Stomach (tissue), 9 donors: ENCODE data around the gene SMCO4. TPM values are rescaled to one million over a fixed set of nuclear protein-coding genes. Genes with fewer than 3 reads are reported as not detected.
A peak's percentile ranks its signal among the peaks of the same experiment; 100 is the strongest.
"Not testable (repeated sequence)": the region's sequence is repeated elsewhere in the genome, so short reads cannot be mapped to it uniquely, and the experiment has no call there.

Experiments used
- DNase-seq, 2 donors: peaks; one replicate each; pipeline versions ENCODE4 v3.0.0 to v3.0.0-alpha.2; 2013 to 2019
- H3K27ac ChIP-seq, 5 donors: fragments of 200-600 bp in 4 of 5; sonication (generic) in 4 of 5; one replicate each; pipeline ENCODE4 v1.5.1; 2013 to 2019; ENCODE audit warnings: mild to moderate bottlenecking in 1 of 5, moderate library complexity in 1 of 5
- H3K27me3 ChIP-seq, 3 donors: fragments of 200-600 bp; sonication (generic); one replicate each; pipeline ENCODE4 v1.5.1; 2017 to 2019; ENCODE audit warnings: mixed run types in 1 of 3
- H3K36me3 ChIP-seq, 4 donors: fragments of 200-600 bp; sonication (generic); 1 replicate in 3 of 4; 2 replicates in 1 of 4; pipeline ENCODE4 v1.5.1; 2016 to 2019
- H3K4me1 ChIP-seq, 4 donors: fragments of 200-600 bp; sonication (generic); one replicate each; pipeline ENCODE4 v1.5.1; 2016 to 2019
- H3K4me3 ChIP-seq, 4 donors: fragments of 200-600 bp; sonication (generic) in 3 of 4; one replicate each; pipeline ENCODE4 v1.5.1; 2016 to 2019; ENCODE audit warnings: mild to moderate bottlenecking in 1 of 4
- H3K9me3 ChIP-seq, 4 donors: fragments of 200-600 bp; sonication (generic); one replicate each; pipeline ENCODE4 v1.5.1; 2016 to 2019
- EP300 ChIP-seq: sonication (generic); formaldehyde crosslinking; IDR thresholded peaks from one replicate; pipeline ENCODE4 v1.6.1; 2017; ENCODE audit warnings: antibody characterized with exemption
- POLR2A ChIP-seq, 4 donors: fragments of 450-650 bp; IDR thresholded peaks; one replicate each; pipeline ENCODE4 v1.6.1; 2016; ENCODE audit warnings: antibody characterized with exemption in 4 of 4, control low read depth in 2 of 4, mild to moderate bottlenecking in 1 of 4, moderate library complexity in 1 of 4
- POLR2AphosphoS5 ChIP-seq, 3 donors: sonication (generic); formaldehyde crosslinking; IDR thresholded peaks; one replicate each; pipeline ENCODE4 v1.6.1; 2016; ENCODE audit warnings: antibody characterized with exemption in 3 of 3
- WGBS, 5 donors: extraction: QIAGEN DNeasy Blood & Tissue Kit in 3 of 5; methylation state at CpG; one replicate each; pipeline versions ENCODE4 v1.1.5 to v1.1.7; 2013 to 2018; 5-methylcytosine and 5-hydroxymethylcytosine counted together
- intact Hi-C: fragments of 100-400 bp; cut with DNase I; formaldehyde crosslinking; loops from one replicate; pipeline ENCODE4 v1.15.1; 2023; ENCODE audit warnings: low total_unique reads
- polyA plus RNA-seq, 3 donors: library from polyadenylated mRNA; stranded (reverse); fragments of 200-250 nt; gene quantifications; one replicate each; pipeline ENCODE4 v1.2.3, GENCODE V29; 2013
- small RNA-seq, 4 donors: library from RNA; depleted of rRNA; stranded (forward); fragments of <200 nt; gene quantifications; one replicate each; pipeline ENCODE3, GENCODE V24; 2016
- total RNA-seq, 5 donors: library from RNA; depleted of rRNA; stranded (reverse); fragments of >200 nt; gene quantifications; one replicate each; pipeline versions ENCODE4 v1.1.0 to v1.2.3, GENCODE V29; 2014 to 2016
- TF ChIP-seq, protein P1 (sequence below), 7 experiments: fragments of 450-650 bp in 4 of 7; fragments of 200-600 bp in 3 of 7; sonication (generic) in 3 of 7; IDR thresholded peaks; one replicate each; pipeline ENCODE4 v1.5.1; 2016 to 2019; ENCODE audit warnings: antibody characterized with exemption in 7 of 7, control low read depth in 2 of 7, mild to moderate bottlenecking in 1 of 7
- donor health status: healthy with polysubstance abuse.
- donor health status: Bipolar disorder and iron deficiency.
- donor health status: healthy.

Gene SMCO4
- total and polyA plus RNA-seq, 8 donors, result 2.9 to 306 (median 25.1) TPM; not detected in 1

DNA sequence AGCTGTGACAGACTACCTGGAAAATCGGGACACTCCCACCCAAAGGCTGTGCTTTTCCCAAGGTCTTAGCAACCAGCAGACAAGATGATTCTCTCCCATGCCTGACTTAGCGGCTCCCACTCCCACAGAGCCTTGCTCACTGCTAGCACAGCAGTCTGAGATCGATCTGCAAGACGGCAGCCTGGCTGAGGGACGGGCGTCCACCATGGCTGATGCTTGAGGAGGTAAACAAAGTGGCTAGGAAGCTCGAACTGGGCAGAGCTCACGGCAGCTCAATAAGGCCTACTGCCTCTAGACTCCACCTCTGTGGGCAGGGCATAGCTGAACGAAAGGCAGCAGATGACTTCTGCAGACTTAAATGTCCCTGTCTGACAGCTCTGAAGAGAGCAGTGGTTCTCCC, 84.9 kb downstream of the SMCO4 start:
- WGBS, 5 donors, result 81 to 93% (median 88%) methylated on average over 8 to 9 of the region's 9 CpGs
- H3K36me3 ChIP-seq, result no peaks in the 10 kb centered on the region
- no peak overlapping the region for H3K27ac ChIP-seq
- intact Hi-C loops, result no loop called here
- no peaks in the 10 kb centered on the region for H3K4me1 ChIP-seq
- DNase-seq, result no peak
- no peaks in the 10 kb centered on the region for H3K9me3 ChIP-seq
- H3K27me3 ChIP-seq, result no peaks in the 10 kb centered on the region
- no peak overlapping the region for H3K4me3 ChIP-seq
- TF ChIP-seq EP300 (no peak), POLR2AphosphoS5 (IDR thresholded peaks at IDR 0.05) (no peak), POLR2A (IDR thresholded peaks at IDR 0.05) (no peak)
- TF ChIP-seq, protein P1, sequence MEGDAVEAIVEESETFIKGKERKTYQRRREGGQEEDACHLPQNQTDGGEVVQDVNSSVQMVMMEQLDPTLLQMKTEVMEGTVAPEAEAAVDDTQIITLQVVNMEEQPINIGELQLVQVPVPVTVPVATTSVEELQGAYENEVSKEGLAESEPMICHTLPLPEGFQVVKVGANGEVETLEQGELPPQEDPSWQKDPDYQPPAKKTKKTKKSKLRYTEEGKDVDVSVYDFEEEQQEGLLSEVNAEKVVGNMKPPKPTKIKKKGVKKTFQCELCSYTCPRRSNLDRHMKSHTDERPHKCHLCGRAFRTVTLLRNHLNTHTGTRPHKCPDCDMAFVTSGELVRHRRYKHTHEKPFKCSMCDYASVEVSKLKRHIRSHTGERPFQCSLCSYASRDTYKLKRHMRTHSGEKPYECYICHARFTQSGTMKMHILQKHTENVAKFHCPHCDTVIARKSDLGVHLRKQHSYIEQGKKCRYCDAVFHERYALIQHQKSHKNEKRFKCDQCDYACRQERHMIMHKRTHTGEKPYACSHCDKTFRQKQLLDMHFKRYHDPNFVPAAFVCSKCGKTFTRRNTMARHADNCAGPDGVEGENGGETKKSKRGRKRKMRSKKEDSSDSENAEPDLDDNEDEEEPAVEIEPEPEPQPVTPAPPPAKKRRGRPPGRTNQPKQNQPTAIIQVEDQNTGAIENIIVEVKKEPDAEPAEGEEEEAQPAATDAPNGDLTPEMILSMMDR (IDR thresholded peaks at IDR 0.05), result no peak

GRCh38 chr11:93444617-93445073, 98.5 kb downstream of the SMCO4 start:
- no peaks in the 10 kb centered on the region for H3K9me3 ChIP-seq
- no peaks in the 10 kb centered on the region for H3K4me1 ChIP-seq
- H3K27ac ChIP-seq, result no peak overlapping the region
- no peak for TF ChIP-seq EP300
- no peak for TF ChIP-seq POLR2A (IDR thresholded peaks at IDR 0.05)
- TF ChIP-seq, protein P1 (IDR thresholded peaks at IDR 0.05), result no peak
- TF ChIP-seq POLR2AphosphoS5 (IDR thresholded peaks at IDR 0.05), result no peak
- H3K36me3 ChIP-seq, result no peaks in the 10 kb centered on the region
- peak in 1 of 2 donors; percentile 79 for DNase-seq
- WGBS, 5 donors, result 49 to 73% (median 56%) methylated on average over 8 of the region's 8 CpGs
- intact Hi-C loops, result no loop called here
- H3K27me3 ChIP-seq, result no peaks in the 10 kb centered on the region
- no peak overlapping the region for H3K4me3 ChIP-seq

DNA sequence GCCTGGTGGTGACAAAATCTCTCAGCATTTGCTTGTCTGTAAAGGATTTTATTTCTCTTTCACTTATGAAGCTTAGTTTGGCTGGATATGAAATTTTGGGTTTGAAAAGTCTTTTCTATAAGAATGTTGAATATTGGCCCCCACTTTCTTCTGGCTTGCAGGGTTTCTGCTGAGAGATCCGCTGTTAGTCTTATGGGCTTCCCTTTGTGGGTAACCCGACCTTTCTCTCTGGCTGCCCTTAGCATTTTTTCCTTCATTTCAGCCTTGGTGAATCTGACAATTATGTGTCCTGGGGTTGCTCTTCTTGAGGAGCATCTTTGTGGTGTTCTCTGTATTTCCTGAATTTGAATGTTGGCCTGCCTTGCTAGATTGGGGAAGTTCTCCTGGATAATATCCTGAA, 100.0 kb downstream of the SMCO4 start:
- H3K4me3 ChIP-seq, H3K27me3 ChIP-seq, intact Hi-C loops, DNase-seq, H3K27ac ChIP-seq, H3K9me3 ChIP-seq, H3K4me1 ChIP-seq, H3K36me3 ChIP-seq: not testable (repeated sequence)
- 81 to 92% (median 91%) methylated on average over 2 of the region's 2 CpGs for WGBS, 5 donors

GRCh38 chr11:93432247-93432646, 110.9 kb downstream of the SMCO4 start:
- Histone ChIP-seq H3K9me3 (no peaks in the 10 kb centered on the region), H3K4me3 (no peak overlapping the region), H3K27ac (no peak overlapping the region), H3K36me3 (no peaks in the 10 kb centered on the region), H3K4me1 (peaks cover 0 to 2% (median 0%) of the 10 kb centered on the region in 4 donors), H3K27me3 (no peaks in the 10 kb centered on the region)
- intact Hi-C loops, result no loop called here
- TF ChIP-seq POLR2A (IDR thresholded peaks at IDR 0.05) (no peak), POLR2AphosphoS5 (IDR thresholded peaks at IDR 0.05) (no peak), EP300 (no peak)
- TF ChIP-seq, protein P1 (IDR thresholded peaks at IDR 0.05), result no peak
- no peak for DNase-seq
- 77 to 89% (median 82%) methylated on average over 3 of the region's 3 CpGs for WGBS, 5 donors

Small RNA genes within 50 kb of the gene (small RNA-seq; reads per million reads assigned to genes)
- 0 reads per million in 4 donors for gene RN7SL223P

Other genes starting within 250 kb of the SMCO4 start
- gene DEUP1, start 212.6 kb downstream of the SMCO4 start, total RNA-seq, result not detected
- gene DEUP1, start 212.6 kb downstream of the SMCO4 start, polyA plus RNA-seq, result not detected
- gene CEP295, start 118.3 kb upstream of the SMCO4 start, total RNA-seq, result 10 to 100 TPM in 4 of 5 donors, 1 to 10 TPM in 1; 4.6 to 69.4 (median 29.2) TPM
- gene CEP295, start 118.3 kb upstream of the SMCO4 start, polyA plus RNA-seq, result 1 to 10 TPM; 1.8 to 6.9 (median 4.3) TPM
- gene TAF1D, start 198.1 kb upstream of the SMCO4 start, total RNA-seq, result 100 to 1,000 TPM in 4 of 5 donors, 10 to 100 TPM in 1; 68.3 to 435 (median 145) TPM
- 100 to 1,000 TPM in 2 of 3 donors, 10 to 100 TPM in 1; 97.5 to 220 (median 193) TPM for gene TAF1D, start 198.1 kb upstream of the SMCO4 start, polyA plus RNA-seq
- 100 to 1,000 TPM in 1 of 5 donors, 10 to 100 TPM in 4; 25.1 to 236 (median 30.4) TPM for gene C11orf54, start 198.3 kb upstream of the SMCO4 start, total RNA-seq
- gene C11orf54, start 198.3 kb upstream of the SMCO4 start, polyA plus RNA-seq, result 10 to 100 TPM; 11.5 to 33.3 (median 17.4) TPM
- gene MED17, start 240.9 kb upstream of the SMCO4 start, total RNA-seq, result 100 to 1,000 TPM in 1 of 5 donors, 10 to 100 TPM in 2, 1 to 10 TPM in 2; 9.3 to 121 (median 20.0) TPM
- 10 to 100 TPM in 2 of 3 donors, 1 to 10 TPM in 1; 6.5 to 10.6 (median 10.1) TPM for gene MED17, start 240.9 kb upstream of the SMCO4 start, polyA plus RNA-seq